H1 (cell line): ENCODE measurements around the gene APMAP. TPM values are rescaled to one million over a fixed set of nuclear protein-coding genes. Genes with fewer than 3 reads are reported as not detected.

ENCODE experiments used
- ASH2L ChIP-seq: fragments of 200-600, 300-600 bp; sonication (generic); IDR thresholded peaks from one replicate; pipeline ENCODE4 v1.7.1; 2017; ENCODE audit warnings: low read length
- CREB1 ChIP-seq: IDR thresholded peaks from 2 replicates; pipeline ENCODE4 v1.6.1; 2012; ENCODE audit warnings: inconsistent platforms
- RXRA ChIP-seq: IDR thresholded peaks from 2 replicates; pipeline ENCODE4 v1.6.1; 2011; ENCODE audit warnings: low read depth, mild to moderate bottlenecking, low read length, moderate library complexity; ENCODE audit not compliant: insufficient read depth
- SAP30 ChIP-seq: fragments of 300-600 bp; sonication (generic); IDR thresholded peaks from 2 replicates; pipeline ENCODE4 v1.7.1; 2012; ENCODE audit warnings: low read length, moderate library complexity, mild to moderate bottlenecking, inconsistent platforms; ENCODE audit not compliant: insufficient read depth, insufficient replicate concordance
- SRF ChIP-seq: IDR thresholded peaks from 2 replicates; pipeline ENCODE4 v1.6.1; 2011; ENCODE audit warnings: mild to moderate bottlenecking, low read depth, low read length, moderate library complexity
- polyA plus RNA-seq, 7 experiments: library from polyadenylated mRNA; depleted of rRNA in 3 of 7; stranded (reverse) in 5 of 7; unstranded in 2 of 7; fragments of >200 nt in 5 of 7; fragments of 200-250 nt in 2 of 7; gene quantifications; 1 replicate in 5 of 7; 2 replicates in 1 of 7; 4 replicates in 1 of 7; pipeline versions ENCODE4 v1.2.1 to v1.2.3, GENCODE V29; 2011 to 2013; ENCODE audit warnings: missing spikeins in 2 of 7, mixed read lengths in 2 of 7
- total RNA-seq: library from RNA; stranded (reverse); fragmentation: NEBNext Ultra II Directional; extraction: Animal tissue kit (Norgen Biotek cat#: 25700); gene quantifications from 2 replicates; pipeline ENCODE4 v1.2.1, GENCODE V29; 2021

Gene APMAP
- total and polyA plus RNA-seq, 2 of the 8 experiments (the other 6 are each of a cell fraction or from before 2014, with no cell fraction given), result 31.3 to 66.0 TPM

DNA sequence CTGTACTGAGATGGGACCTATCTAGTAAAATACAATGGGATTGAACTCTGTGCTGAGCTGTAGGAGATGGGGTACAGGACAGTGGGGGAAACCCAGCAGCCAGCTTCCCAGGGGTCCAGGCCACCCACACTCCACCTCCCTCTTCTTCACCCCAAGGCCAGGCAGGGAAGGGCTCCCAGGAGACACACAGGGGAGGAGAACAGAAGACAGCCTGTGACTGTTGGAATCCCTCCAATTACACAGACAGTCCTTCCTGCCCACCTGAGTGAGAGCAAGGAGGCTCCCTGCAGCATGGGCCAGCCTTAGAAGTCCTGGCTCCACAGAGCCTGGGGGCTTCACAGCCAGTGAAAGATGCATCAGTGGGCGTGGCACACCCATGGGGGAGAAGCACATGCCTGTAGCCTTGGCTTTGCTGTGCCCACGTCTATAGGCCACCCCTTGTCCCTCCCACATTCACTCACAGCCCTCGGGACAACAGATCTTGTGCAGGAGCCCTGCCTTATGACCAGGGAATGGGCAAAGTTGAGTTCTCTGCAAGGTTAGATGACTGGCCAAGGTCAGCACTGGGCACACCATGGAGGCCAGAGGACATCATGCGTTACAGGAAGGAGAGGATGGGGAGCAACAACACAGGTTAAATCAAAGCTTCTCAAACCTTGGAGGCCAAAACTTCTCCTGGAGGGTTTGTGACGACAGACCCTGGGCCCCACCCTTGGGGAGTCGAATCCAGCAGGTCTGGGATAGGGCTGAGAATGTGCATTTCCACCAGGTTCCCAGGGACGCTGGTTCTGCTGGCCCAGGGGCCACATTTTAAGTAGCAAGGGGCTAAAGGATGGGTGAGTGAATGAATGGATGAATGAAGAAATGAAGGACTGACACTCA is 55.8 kb downstream of the APMAP start (continued):
- TF ChIP-seq SAP30 (no peak), RXRA (no peak), SRF (no peak), ASH2L (no peak), CREB1 (no peak)
